SKM-1 (cell line): Measurements from ENCODE around the gene NCOR1.
"Not testable (repeated sequence)": the region's sequence is repeated elsewhere in the genome, so short reads cannot be mapped to it uniquely, and the experiment has no call there.

Experiments
- DNase-seq: peaks from one replicate; lab custom pipeline; 2025; ENCODE audit not compliant: unreplicated experiment; lab: John Stamatoyannopoulos, UW

The NCOR1 gene

DNA sequence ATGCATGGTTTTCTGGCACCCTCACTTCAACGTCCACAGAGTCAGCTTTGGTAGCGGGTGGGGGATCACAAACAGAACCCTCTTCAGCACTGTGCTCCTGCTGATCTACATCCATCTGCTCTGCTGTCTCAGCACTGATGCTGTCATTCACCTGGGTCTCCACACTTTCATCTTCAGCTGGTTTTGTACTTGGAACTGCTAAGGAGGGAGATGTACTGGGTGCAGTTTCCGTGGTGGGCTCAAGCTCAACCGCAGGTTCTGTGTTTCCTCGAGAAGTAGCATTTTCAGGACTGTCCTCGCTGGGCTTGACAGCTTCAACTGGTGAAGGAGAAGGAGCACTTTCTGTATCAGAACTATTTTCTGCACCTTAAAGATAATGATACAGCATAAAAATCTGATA is 113.9 kb downstream of the NCOR1 start:
- DNase-seq, result no peak

DNA sequence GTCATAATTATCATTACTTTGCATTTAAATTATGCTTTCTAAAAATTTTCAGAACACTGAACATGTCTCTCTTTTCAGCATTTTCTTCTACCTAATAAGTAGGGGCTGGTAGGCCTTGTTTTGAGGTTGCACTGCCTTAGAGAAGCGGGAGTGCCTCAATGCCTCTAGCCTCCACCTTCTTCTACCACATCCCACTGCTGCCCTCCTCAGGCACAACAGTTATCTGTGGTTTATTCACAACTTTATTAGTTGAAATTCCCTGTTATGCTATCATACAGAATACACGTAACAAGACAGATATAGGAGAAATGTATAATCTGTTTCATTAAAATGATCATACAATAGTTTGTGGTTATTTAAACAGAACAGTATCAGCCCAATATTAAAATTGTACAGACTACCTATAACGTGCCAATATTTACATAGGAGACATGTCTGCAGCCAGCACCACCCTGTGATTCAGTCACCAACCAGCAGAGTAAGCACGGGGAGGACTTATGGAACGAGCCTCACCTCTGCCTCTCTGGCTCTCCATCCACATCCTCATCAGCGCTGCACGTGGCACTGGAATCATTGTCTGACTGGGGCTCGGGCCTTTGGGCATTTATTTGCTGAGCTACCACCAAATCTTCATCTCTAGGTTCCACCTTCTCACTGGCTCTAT is 114.5 kb downstream of the NCOR1 start:
- DNase-seq, result no peak

DNA sequence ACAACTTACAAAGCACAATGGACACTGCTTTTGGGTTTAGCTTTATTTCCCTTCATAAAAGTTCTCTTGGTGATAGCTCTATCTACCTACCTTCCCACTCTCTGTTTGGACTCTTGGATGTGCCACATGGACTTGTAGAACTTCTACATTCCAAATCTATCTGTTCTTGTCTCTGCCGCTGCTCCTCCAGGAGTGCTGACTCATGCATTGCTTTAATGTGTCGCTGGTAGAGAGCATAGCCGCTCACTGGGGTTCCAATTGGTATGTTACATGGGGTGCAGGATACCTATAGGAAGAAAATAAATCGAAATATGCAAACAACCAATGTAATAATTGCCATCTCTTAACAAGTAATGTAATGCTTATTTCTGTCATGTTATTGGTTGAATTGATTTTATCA is 123.6 kb downstream of the NCOR1 start:
- no peak for DNase-seq

DNA sequence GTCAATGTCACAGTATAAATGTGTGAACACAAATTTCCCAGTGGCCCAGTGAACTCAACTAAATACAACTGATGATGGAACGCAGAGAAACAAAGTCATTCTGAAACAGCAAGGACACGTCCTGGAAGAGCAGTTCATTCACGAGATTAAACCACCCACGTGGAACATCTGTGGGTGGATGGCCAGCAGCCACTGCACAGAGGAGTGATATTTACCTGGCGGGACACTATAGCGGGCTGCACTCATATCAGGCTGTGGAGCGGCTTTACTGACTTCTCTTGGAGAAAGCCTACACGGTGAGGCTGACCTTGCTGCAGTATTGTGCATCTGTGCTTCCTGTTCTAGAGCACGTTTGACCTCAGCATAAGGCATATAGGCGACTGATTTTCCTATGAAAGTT is 128.4 kb downstream of the NCOR1 start:
- no peak for DNase-seq

DNA sequence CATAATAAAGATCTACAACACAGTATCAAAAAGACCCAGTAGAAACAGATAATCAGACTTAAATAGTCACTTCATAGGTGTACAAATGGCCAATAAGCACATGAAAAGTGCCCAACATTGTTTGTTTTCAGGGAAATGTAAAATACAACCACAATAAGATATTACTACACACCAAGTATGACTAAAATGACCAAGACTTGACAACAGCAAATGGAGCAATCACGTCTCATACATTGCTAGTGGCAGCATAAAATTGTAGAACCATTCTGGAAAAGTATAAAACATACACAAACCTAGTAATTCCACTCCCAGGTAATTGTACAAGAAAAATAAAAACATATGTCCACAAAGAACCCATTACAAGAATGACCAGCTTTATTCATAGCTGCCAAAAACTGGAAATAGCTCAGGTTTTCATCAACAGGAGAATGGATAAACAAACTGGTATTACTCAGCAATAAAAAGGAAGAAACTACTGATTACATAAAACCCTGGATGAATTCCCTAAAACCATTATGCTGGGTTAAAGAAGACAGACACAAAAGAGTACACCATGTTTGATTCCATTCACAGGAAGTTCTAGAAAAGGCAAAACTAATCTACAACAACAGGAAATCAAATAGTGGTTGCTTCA is 130.2 kb downstream of the NCOR1 start:
- no peak for DNase-seq

DNA sequence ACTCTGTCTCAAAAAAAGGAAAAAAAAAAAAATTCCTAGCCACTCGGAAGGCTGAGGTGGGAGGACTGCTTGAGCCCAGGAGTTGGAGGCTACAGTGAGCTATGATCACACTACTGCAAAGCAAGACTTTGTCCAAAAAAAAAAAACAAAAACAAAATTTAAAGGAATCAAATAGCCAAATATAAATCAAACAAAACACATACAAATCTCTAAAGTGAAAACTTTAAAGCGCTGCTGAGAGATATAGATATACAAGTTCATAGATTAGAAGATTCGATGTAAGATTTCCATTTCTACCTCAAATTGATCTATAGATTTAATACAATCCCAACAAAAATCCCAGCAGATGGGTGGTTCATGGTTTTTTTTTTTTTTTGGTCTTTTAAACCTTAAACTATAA is 132.1 kb downstream of the NCOR1 start:
- no peak for DNase-seq

DNA sequence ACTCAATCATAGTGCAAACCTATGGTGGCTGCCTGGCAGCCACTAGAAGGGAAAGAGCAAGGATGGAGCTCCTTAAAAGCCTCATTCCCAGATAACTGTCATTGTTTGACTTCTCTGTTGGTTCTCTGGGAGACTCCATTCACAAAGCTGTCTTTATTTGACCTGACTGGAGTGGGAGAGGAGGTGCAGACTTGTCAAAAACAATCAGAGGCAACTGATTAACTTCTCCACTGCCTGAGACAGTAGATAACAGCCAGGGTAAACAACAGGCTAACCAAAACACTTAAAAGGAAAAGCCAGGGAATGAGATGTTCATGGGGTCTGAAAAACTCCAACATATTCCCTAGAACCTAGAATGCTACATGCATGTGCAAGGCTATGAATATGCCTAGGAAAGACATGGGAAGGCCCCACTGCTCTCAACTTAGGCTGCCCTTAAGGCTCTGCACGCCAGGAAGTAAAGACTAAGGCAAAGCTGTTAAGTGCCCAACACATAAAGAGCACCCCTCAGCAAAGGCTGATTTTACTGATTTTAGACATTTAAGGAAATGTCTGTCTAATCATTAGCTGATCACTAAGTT is 133.7 kb downstream of the NCOR1 start:
- no peak for DNase-seq

DNA sequence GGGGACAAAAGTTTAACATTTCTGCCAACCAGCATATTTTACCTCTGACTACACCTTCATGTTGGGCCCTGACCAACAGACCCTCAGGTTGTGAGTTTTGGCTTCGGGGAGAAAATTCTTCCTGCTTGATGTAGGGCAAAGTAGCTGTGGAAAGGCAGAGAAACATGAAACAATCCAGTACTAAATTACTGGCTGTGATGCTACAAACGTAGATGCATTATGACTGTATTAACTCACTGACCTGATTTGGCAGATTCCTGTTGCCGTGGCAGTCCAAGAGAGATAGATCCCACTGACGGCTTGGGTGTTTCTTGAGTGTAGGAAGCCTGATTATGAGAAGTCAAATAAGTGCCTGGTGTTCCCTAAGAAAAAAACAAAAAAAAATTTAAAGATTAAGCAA is 135.0 kb downstream of the NCOR1 start:
- DNase-seq, result no peak

DNA sequence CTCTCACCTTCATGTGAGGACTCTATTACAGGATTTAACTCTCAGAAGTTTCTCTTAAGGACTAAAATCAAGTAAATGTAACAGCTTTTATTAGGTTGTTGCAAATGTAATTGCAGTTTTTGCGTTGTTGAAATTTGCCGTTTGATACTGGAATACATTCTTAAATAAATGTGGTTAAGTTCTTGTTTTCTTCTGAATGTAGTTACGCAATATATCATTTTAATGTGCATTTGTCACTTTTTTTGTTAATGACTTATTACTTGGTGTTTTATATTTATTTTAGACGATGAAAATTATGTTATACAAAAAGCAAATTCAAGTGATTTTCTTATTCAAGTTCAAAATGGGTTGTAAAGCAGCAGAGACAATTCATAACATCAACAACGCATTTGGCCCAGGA is 139.4 kb downstream of the NCOR1 start:
- no peak for DNase-seq

DNA sequence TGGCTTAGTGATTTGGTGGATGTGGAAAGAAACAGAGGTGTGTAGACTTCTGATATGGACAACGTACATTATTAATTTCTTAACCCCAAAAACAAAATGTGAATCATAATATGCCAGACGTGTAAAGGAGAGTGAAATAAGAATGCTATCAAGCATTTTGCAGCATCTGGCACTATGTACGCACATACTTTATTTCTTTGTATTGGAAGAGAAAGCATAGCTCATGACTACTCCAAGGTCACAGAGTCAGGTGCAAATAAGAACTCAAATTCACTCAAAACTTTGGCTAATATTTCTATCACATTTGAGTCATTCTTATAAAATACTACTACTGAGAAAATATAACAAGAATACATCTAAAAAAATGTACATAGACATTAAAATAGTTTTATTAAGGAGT is 140.9 kb downstream of the NCOR1 start:
- DNase-seq, result no peak

DNA sequence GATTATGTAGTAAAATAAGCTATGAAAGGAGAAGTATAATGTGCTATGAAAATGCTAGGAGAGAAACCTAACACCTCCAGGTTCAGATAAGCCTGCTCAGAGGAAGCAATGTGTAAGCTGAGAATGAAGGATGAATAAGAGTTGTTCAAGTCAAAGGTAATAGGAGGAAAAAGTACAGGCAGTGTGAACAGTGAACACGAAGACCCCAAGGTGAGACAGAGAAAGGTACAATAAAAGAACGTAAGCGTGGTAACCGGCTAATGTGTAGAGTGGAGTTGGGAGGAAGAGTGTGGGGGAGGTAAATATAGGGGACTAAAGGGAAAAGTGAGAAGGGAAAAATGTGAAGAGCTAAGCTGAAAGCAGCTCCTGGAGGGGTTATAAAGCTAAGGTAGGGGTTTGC is 141.5 kb downstream of the NCOR1 start:
- no peak for DNase-seq

DNA sequence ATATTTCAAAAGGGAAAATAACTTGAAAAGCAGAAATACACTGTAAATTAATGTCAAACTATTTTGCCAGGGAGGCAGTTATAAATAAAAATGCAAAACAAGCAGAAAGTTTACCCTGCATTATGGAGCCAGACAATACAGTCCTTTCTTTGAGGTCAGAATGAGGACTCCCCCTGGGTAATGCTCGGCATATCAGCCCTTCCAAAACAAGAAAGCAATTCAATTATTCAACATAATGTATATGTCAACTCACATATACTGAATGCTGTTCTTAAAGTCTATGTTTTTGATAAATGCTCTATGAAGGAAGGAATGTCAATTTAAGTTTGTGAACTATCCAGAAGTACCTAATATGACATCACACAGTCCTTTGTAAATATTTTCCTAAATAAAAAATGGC is 143.3 kb downstream of the NCOR1 start:
- DNase-seq, result no peak

DNA sequence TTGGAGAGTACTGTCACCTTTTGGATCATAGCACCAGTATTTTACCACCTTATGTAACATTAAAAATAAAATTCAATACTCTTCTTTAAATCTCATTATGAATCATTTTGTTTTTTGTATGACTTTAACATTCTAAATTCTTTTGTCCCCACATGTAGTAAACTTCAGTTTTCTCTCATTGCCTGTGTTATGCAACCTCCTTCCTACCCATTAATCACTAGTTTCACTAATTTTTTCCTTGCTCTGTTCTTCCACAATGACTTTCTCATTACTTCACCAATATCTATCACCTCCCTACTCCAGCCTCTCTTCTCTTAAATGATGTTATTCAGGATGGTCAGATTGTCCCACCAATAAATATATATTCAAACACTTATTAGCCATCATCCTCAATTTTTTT is 147.0 kb downstream of the NCOR1 start:
- no peak for DNase-seq

DNA sequence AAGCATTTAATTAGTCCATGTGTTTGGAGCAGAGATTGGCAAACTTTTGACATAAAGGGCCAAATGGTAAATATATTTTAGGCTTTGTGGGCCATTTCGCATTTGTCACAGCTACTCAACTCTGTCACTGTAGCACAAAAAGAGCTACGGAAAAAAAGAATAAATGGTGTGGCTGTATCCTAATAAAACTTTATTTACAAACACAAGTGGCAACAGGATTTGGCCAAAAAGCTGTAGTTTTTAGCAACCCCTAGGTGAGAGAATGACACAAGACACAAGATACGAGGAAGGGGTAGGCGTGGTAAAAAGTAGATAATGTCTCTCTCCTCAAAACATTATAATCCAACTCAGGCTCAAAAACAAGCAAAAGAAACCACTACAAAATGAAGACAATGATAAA is 149.2 kb downstream of the NCOR1 start:
- DNase-seq, result no peak

DNA sequence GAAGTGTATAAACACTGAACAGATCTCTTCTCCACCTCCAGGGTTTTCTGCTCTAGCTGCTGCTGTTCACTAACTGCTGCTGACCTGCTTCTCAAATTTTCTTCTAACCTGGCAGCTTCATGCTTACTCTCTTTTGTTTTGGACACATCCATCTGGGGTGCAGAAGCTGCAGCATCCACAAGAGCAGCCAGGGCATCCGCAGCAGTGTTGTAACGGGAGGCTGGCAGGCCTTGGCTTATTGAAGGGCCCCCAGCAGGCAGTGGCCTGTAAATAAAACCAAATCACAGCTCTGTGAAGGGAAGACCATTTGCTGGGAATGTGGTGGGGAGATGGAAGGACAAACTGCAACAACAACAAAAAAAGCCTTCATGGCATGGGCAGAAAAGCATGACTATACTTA is 153.7 kb downstream of the NCOR1 start:
- DNase-seq, result no peak

DNA sequence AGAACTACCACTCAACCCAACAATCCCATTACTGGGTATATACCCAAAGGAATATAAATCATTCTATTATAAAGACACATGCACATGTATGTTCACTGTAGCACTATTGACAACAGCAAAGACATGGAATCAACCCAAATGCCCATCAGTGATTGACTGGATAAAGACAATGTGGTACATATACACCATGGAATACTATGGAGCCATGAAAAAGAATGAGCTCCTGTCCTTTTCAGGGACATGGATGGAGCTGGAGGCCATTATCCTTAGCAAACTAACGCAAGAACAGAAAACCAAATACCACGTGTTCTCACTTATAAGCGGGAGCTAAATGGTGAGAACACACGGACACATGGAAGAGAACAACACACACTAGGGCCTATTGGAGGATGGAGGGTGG is 160.2 kb downstream of the NCOR1 start:
- DNase-seq, result not testable (repeated sequence)

DNA sequence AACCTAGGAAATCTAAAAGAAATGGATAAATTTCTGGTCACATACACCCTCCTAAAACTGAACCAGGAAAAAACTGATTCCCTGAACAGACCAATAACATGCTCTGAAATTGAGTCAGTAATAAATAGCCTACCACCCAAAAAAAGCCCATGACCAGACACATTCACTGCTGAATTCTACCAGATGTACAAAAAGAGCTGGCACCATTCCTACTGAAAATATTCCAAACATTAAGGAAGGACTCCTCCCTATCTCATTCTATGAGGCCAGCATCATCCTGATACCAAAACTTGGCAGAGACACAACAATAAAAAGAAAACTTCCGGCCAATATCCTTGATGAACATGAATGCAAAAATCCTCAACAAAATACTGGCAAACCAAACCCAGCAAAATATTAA is 162.8 kb downstream of the NCOR1 start:
- DNase-seq, result no peak

DNA sequence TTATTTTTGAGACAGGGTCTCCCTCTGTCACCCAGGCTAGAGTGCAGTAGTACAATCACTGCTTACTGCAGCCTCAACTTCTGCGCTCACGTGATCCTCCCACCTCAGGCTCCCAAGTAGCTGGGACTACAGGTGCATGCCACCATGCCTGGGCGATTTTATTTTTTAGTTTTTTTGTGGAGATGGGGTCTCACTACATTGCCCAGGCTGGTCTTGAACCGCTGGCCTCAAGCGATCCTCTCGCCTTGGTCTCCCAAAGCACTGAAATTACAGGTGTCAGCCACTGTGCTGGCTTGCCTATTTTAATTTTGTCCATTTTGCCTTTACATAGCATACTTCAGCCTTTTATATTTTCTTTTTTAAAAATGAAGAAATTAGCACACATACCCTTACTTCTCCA is 164.5 kb downstream of the NCOR1 start:
- DNase-seq, result no peak

DNA sequence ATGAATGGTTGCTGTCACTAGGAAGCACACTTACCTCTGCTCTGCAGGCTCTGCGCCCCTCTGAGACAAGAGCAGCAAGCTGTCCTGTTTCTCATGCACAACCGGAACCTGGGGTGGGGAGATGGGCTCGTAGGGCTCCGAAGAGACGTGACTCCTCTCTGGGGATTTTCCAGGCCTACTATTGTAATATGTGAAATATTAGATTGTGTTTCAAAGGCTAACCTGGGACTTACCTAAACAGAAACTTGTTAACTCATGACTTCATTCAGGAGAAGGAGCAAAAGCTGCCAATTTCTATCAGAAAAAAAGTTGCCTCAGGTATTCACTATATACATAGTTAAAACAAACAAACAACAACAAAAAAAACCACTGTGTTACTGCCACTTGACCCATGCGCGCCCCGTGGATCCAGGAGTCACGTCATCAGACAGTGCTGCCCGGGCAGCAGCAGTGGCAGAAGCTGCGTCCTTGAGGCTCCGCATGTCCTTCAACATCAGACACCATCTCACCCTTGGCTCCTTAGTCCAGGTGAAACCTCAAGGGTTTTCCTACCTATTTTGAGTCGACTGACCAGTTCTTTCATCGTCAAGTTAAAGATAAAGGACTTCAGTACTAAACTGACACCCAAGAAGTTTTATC is 166.4 kb downstream of the NCOR1 start:
- no peak for DNase-seq

DNA sequence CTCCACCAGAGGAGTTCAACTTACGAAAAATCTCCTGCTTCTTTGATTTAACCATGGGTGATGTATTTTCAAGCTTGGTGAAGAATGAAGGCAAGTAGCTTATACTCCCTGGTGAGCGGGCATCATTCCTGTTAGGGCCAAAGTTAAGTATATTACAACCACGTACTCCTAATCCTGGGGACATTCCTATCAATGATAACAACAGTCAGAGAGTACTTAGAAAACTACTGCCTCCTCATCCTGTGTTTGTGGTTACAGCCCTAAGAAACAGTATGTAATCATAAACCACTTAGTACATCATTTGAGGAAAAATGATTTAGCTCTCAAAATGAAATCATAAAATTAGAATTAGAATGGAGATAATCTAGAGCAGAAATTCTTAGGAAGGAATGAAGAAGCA is 168.4 kb downstream of the NCOR1 start:
- DNase-seq, result no peak

DNA sequence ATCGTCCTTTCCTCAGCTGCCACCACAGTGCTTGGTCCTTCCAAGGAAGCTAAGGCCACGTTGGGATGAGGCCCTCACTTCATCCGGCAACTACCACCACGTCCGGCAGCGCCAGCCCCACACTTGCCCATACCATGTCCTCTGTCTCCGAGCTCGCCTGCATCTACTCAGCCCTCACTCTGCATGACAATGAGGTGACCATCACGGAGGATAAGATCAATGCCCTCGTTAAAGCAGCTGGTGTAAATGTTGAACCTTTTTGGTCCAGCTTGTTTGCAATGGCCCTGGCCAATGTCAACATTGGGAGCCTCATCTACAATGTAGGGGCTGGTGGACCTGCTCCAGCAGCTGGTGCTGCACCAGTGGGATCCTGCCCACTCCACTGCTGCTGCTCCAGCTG is 170.8 kb downstream of the NCOR1 start:
- no peak for DNase-seq

DNA sequence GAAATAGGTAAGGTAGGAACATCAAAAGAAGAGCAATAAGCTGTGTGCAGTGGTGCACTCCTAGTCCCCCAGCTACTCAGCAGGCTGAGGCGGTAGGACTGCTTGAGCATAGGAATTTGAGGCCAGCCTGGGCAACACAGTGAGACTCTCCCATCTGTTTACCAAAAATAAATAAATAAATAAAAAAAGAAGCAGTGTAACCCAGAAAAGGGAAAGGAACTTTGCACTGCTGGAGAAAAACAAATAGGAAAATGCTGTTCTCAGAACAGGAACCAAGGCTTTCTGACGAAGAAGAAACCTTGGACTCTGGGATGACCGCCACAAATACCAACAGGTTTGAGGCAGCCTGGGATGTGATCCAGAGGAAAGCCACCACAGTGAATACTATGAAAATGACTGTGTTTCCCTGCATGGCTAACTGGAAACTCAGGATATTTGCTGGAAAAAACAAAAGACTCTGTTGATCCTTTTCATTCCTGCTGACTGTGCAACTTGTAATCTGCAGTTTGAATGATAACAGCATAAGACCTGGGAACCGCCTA is 174.6 kb downstream of the NCOR1 start:
- DNase-seq, result no peak
